IMR-90 (cell line): ENCODE results near the gene PIK3R3. TPM values are rescaled to one million over a fixed set of nuclear protein-coding genes. Genes with fewer than 3 reads are reported as not detected.

Experiments used
- ATAC-seq: fragments of 200-7000 bp; cut with Tn5 transposase; 2 replicates; pipeline ENCODE4 v1.9.1; 2020; ENCODE audit warnings: low read depth, mild to moderate bottlenecking, moderate library complexity
- BruUV-seq: library from RNA; stranded (reverse); fragments of 400-500 nt; replicated peaks from 2 replicates; lab custom pipeline; 2021; lab: Mats Ljungman, UMichigan
- CTCF ChIA-PET: fragments of 300-600 bp; formaldehyde crosslinking; extraction: SDS; loops from one replicate; lab custom pipeline; 2021; ENCODE audit warnings: antibody characterized with exemption; lab: Yijun Ruan, JAX
- POLR2A ChIA-PET: fragments of 300-600 bp; sonication (Branson Sonifier 250); formaldehyde crosslinking; loops from one replicate; lab custom pipeline; 2022; ENCODE audit warnings: antibody characterized with exemption; ENCODE audit not compliant: unreplicated experiment; lab: Charles Lee
- DNase-seq: peaks from one replicate; pipeline ENCODE4 v3.0.0; 2013
- H2AFZ ChIP-seq: replicated peaks from 2 replicates; pipeline ENCODE3; 2013; ENCODE audit warnings: low read length, mild to moderate bottlenecking; ENCODE audit not compliant: poor library complexity
- H2AK5ac ChIP-seq: 2 replicates; pipeline ENCODE4 v1.6.1; 2013; ENCODE audit warnings: low read depth, low read length, inconsistent platforms
- H2AK9ac ChIP-seq: replicated peaks from 2 replicates; pipeline ENCODE3; 2013; ENCODE audit warnings: mild to moderate bottlenecking, low read depth, low read length, moderate library complexity; ENCODE audit not compliant: poor library complexity
- H2BK120ac ChIP-seq: 2 replicates; pipeline ENCODE4 v1.6.1; 2013; ENCODE audit warnings: low read depth, low read length, inconsistent platforms
- H2BK15ac ChIP-seq: 3 replicates; pipeline ENCODE4 v1.6.1; 2013; ENCODE audit warnings: low read depth, low read length, inconsistent platforms
- H2BK20ac ChIP-seq: 2 replicates; pipeline ENCODE4 v1.6.1; 2013; ENCODE audit warnings: low read depth, mild to moderate bottlenecking, inconsistent platforms, low read length, moderate library complexity
- H2BK5ac ChIP-seq: 2 replicates; pipeline ENCODE4 v1.6.1; 2013; ENCODE audit warnings: mild to moderate bottlenecking, low read depth, low read length, inconsistent platforms; ENCODE audit not compliant: poor library complexity, severe bottlenecking
- H3K14ac ChIP-seq: replicated peaks from 2 replicates; pipeline ENCODE4 v1.6.1; 2013; ENCODE audit warnings: low read depth, low read length, inconsistent platforms
- H3K18ac ChIP-seq: 2 replicates; pipeline ENCODE4 v1.6.1; 2013; ENCODE audit warnings: low read depth, low read length, control low read depth
- H3K23ac ChIP-seq: 2 replicates; pipeline ENCODE4 v1.6.1; 2013; ENCODE audit warnings: low read depth, low read length, inconsistent platforms
- H3K27ac ChIP-seq: 2 replicates; pipeline ENCODE4 v1.5.1; 2013; ENCODE audit warnings: mild to moderate bottlenecking, control low read depth, low read length; ENCODE audit not compliant: insufficient read depth
- H3K27me3 ChIP-seq: 2 replicates; pipeline ENCODE4 v1.6.1; 2013; ENCODE audit warnings: low read length; ENCODE audit not compliant: control insufficient read depth, insufficient read depth
- H3K36me3 ChIP-seq: 2 replicates; pipeline ENCODE4 v1.6.1; 2013; ENCODE audit warnings: low read length, mixed read lengths; ENCODE audit not compliant: control insufficient read depth, insufficient read depth
- H3K4ac ChIP-seq: 2 replicates; pipeline ENCODE4 v1.6.1; 2013; ENCODE audit warnings: low read depth, low read length, inconsistent platforms
- H3K4me1 ChIP-seq: 2 replicates; pipeline ENCODE4 v1.6.1; 2013; ENCODE audit warnings: low read length, mixed read lengths; ENCODE audit not compliant: control insufficient read depth, insufficient read depth
- H3K4me2 ChIP-seq: 2 replicates; pipeline ENCODE4 v1.6.1; 2013; ENCODE audit warnings: low read depth, mild to moderate bottlenecking, control low read depth, low read length, moderate library complexity
- H3K4me3 ChIP-seq: 2 replicates; pipeline ENCODE4 v1.5.1; 2013; ENCODE audit warnings: low read depth, mild to moderate bottlenecking, control low read depth, low read length, moderate library complexity; ENCODE audit not compliant: insufficient read depth
- H3K56ac ChIP-seq: 2 replicates; pipeline ENCODE4 v1.6.1; 2013; ENCODE audit warnings: low read length, inconsistent platforms; ENCODE audit not compliant: insufficient read depth; ENCODE audit errors: extremely low read depth
- H3K79me1 ChIP-seq, 2 experiments: 2 replicates each; pipeline ENCODE4 v1.6.1; 2013; ENCODE audit warnings: low read length in 2 of 2, inconsistent platforms in 1 of 2, low read depth in 1 of 2
- H3K9ac ChIP-seq: 2 replicates; pipeline ENCODE4 v1.6.1; 2013; ENCODE audit warnings: low read depth, low read length, control low read depth
- H3K9me1 ChIP-seq: 2 replicates; pipeline ENCODE4 v1.6.1; 2013; ENCODE audit warnings: low read length, inconsistent platforms; ENCODE audit not compliant: insufficient read depth
- H3K9me3 ChIP-seq: 2 replicates; pipeline ENCODE4 v1.6.1; 2013; ENCODE audit warnings: low read length; ENCODE audit not compliant: control insufficient read depth, insufficient read depth
- H4K20me1 ChIP-seq: 2 replicates; pipeline ENCODE4 v1.6.1; 2013; ENCODE audit warnings: low read length, inconsistent platforms; ENCODE audit not compliant: insufficient read depth
- H4K5ac ChIP-seq: 2 replicates; pipeline ENCODE4 v1.6.1; 2013; ENCODE audit warnings: mild to moderate bottlenecking, low read depth, low read length, control low read depth
- H4K8ac ChIP-seq, 2 experiments: 2 replicates each; pipeline ENCODE4 v1.6.1; 2013; ENCODE audit warnings: low read depth in 2 of 2, low read length in 2 of 2, control low read depth in 1 of 2, inconsistent platforms in 1 of 2
- H4K91ac ChIP-seq: 2 replicates; pipeline ENCODE4 v1.6.1; 2013; ENCODE audit warnings: low read depth, low read length, inconsistent platforms; ENCODE audit not compliant: insufficient read depth
- BHLHE40 ChIP-seq: fragments of 150-350 bp; IDR thresholded peaks from 2 replicates; pipeline ENCODE4 v1.6.1; 2016; ENCODE audit warnings: mild to moderate bottlenecking, low read depth, low read length
- CEBPB ChIP-seq: IDR thresholded peaks from 2 replicates; pipeline ENCODE4 v1.6.1; 2012; ENCODE audit warnings: low read depth, low read length, improper control_type of control experiment
- CHD1 ChIP-seq: IDR thresholded peaks from 2 replicates; pipeline ENCODE4 v1.6.1; 2012; ENCODE audit warnings: low read depth, low read length, improper control_type of control experiment
- ELK1 ChIP-seq: fragments of 150-350 bp; IDR thresholded peaks from 2 replicates; pipeline ENCODE4 v1.6.1; 2016; ENCODE audit warnings: low read depth, mild to moderate bottlenecking, low read length, moderate library complexity, borderline replicate concordance
- FOS ChIP-seq: fragments of 150-350 bp; IDR thresholded peaks from 2 replicates; pipeline ENCODE4 v1.6.1; 2016; ENCODE audit warnings: low read depth, low read length
- MXI1 ChIP-seq: IDR thresholded peaks from 2 replicates; pipeline ENCODE4 v1.6.1; 2012; ENCODE audit warnings: low read depth, mild to moderate bottlenecking, low read length, moderate library complexity, borderline replicate concordance
- NFE2L2 ChIP-seq: fragments of 150-350 bp; IDR thresholded peaks from 2 replicates; pipeline ENCODE4 v1.6.1; 2016; ENCODE audit warnings: low read depth, mild to moderate bottlenecking, low read length
- RAD21 ChIP-seq: IDR thresholded peaks from 2 replicates; pipeline ENCODE4 v1.6.1; 2012; ENCODE audit warnings: low read length, improper control_type of control experiment
- WGBS, 2 experiments: methylation state at CpG; one replicate each; pipeline versions ENCODE4 v1.1.5 to v1.1.7; 2013; ENCODE audit warnings: missing lambda C conversion rate in 2 of 2; ENCODE audit not compliant: insufficient read length in 1 of 2; ENCODE audit errors: extremely low coverage in 2 of 2; 5-methylcytosine and 5-hydroxymethylcytosine counted together
- dilution Hi-C: fragments of 300-500 bp; cut with HindIII; formaldehyde crosslinking; loops from one replicate; pipeline ENCODE4 v1.14.3; 2018; ENCODE audit warnings: low sequenced_read_pairs; ENCODE audit not compliant: unreplicated experiment
- in situ Hi-C: fragments of 300-500 bp; cut with MboI; formaldehyde crosslinking; loops from 3 replicates; pipeline ENCODE4 v1.14.3; 2019; ENCODE audit warnings: low sequenced_read_pairs, inconsistent platforms, mixed read lengths
- intact Hi-C: fragments of 100-400 bp; cut with micrococcal nuclease; formaldehyde crosslinking; loops from 2 replicates; pipeline ENCODE4 v1.10.0; 2022
- polyA plus RNA-seq, 3 experiments: library from polyadenylated mRNA; depleted of rRNA; stranded (reverse); fragments of >200 nt; gene quantifications; 2 replicates each; pipeline ENCODE4 v1.2.3, GENCODE V29; 2012; ENCODE audit warnings: low replicate concordance in 1 of 3
- total RNA-seq: library from RNA; depleted of rRNA; stranded (reverse); fragments of >200 nt; gene quantifications from 2 replicates; pipeline ENCODE4 v1.2.3, GENCODE V29; 2012

The PIK3R3 gene
- total and polyA plus RNA-seq, 2 of the 4 experiments (the other 2 are of a cell fraction), result 5.3 to 9.9 TPM

- DNase-seq, result no peak
- Histone ChIP-seq H2AFZ (no peak overlapping the region), H3K27ac (no peak overlapping the region), H3K27me3 (no peaks in the 10 kb centered on the region), H3K14ac (no peak overlapping the region), H3K4me3 (no peak overlapping the region), H3K9ac (no peak overlapping the region), H3K36me3 (no peaks in the 10 kb centered on the region), H2AK5ac (no peak overlapping the region), H3K23ac (no peak overlapping the region), H4K91ac (no peak overlapping the region), H3K4ac (no peak overlapping the region), H2BK5ac (no peak overlapping the region), H4K8ac (no peak overlapping the region), H2BK120ac (no peak overlapping the region), H3K56ac (no peak overlapping the region), H2BK20ac (no peak overlapping the region), H4K5ac (no peak overlapping the region), H3K4me2 (no peak overlapping the region), H2AK9ac (no peak overlapping the region), H3K18ac (no peak overlapping the region), H3K9me3 (no peaks in the 10 kb centered on the region), H3K9me1 (no peaks in the 10 kb centered on the region; the same call in 1 of the 2 replicates), H3K79me1 (peaks cover 2 to 6% of the 10 kb centered on the region in 2 experiments; a peak in 2 of 4 replicates), H3K4me1 (peaks cover 3% of the 10 kb centered on the region; the same call in 1 of the 2 replicates), H4K20me1 (no peaks in the 10 kb centered on the region), H2BK15ac (no peak overlapping the region)
- in situ Hi-C loops (no loop called here), intact Hi-C loops (no loop called here), dilution Hi-C loops (no loop called here)
- BruUV-seq, result no TSS peak
- TF ChIP-seq BHLHE40 (no peak), FOS (no peak), CEBPB (no peak), CHD1 (no peak), MXI1 (no peak), NFE2L2 (no peak), RAD21 (no peak), ELK1 (no peak)
- ATAC-seq, result no peak
- ChIA-PET CTCF (no interaction called here), POLR2A (no interaction called here)
- 100% methylated on average over 2 of the region's 7 CpGs; no CpG with 5 or more reads in 1 of the 2 experiments for WGBS, 2 experiments
These were observed 51.2 kb downstream of the PIK3R3 start for GRCh38 chr1:46081206-46081605.
